Neural cell (in vitro differentiated cells): ENCODE results near the gene ELF1.
"Not testable (repeated sequence)": the region's sequence is repeated elsewhere in the genome, so short reads cannot be mapped to it uniquely, and the experiment has no call there.

ENCODE experiments used
- EP300 ChIP-seq: fragments of 450-650 bp; conservative IDR thresholded peaks from 2 replicates; pipeline ENCODE4 v1.6.1; 2014; ENCODE audit warnings: antibody characterized with exemption, mild to moderate bottlenecking, moderate library complexity; ENCODE audit not compliant: poor library complexity, severe bottlenecking
- EZH2 ChIP-seq: fragments of 200-600, 300-800 bp; shearing (Covaris generic), sonication (generic); IDR thresholded peaks from 2 replicates; pipeline ENCODE4 v1.6.1; 2014; ENCODE audit warnings: antibody characterized with exemption, low read length, borderline replicate concordance, mild to moderate bottlenecking; ENCODE audit not compliant: insufficient read depth, poor library complexity, severe bottlenecking
- POLR2AphosphoS5 ChIP-seq: IDR thresholded peaks from 2 replicates; pipeline ENCODE4 v1.6.1; 2012
- SMC3 ChIP-seq: fragments of 450-650 bp; conservative IDR thresholded peaks from 2 replicates; pipeline ENCODE4 v1.6.1; 2014; ENCODE audit warnings: antibody characterized with exemption, mild to moderate bottlenecking, moderate library complexity; ENCODE audit not compliant: poor library complexity
- TAF1 ChIP-seq: IDR thresholded peaks from 2 replicates; pipeline ENCODE4 v1.6.1; 2012; ENCODE audit warnings: low read depth
- TF ChIP-seq, protein P1 (sequence below): fragments of 450-650 bp; IDR thresholded peaks from 2 replicates; pipeline ENCODE4 v1.5.1; 2014; ENCODE audit warnings: antibody characterized with exemption, mild to moderate bottlenecking, moderate library complexity; ENCODE audit not compliant: poor library complexity, severe bottlenecking

DNA sequence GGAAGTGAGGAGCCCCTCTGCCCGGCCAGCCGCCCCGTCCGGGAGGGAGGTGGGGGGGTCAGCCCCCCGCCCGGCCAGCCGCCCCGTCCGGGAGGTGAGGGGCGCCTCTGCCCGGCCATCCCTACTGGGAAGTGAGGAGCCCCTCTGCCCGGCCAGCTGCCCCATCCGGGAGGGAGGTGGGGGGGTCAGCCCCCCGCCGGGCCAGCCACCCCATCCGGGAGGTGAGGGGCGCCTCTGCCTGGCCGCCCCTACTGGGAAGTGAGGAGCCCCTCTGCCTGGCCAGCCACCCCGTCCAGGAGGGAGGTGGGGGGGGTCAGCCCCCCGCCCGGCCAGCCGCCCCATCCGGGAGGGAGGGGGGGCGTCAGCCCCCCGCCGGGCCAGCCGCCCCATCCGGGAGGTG is 118.5 kb downstream of the ELF1 start:
- TF ChIP-seq, protein P1, sequence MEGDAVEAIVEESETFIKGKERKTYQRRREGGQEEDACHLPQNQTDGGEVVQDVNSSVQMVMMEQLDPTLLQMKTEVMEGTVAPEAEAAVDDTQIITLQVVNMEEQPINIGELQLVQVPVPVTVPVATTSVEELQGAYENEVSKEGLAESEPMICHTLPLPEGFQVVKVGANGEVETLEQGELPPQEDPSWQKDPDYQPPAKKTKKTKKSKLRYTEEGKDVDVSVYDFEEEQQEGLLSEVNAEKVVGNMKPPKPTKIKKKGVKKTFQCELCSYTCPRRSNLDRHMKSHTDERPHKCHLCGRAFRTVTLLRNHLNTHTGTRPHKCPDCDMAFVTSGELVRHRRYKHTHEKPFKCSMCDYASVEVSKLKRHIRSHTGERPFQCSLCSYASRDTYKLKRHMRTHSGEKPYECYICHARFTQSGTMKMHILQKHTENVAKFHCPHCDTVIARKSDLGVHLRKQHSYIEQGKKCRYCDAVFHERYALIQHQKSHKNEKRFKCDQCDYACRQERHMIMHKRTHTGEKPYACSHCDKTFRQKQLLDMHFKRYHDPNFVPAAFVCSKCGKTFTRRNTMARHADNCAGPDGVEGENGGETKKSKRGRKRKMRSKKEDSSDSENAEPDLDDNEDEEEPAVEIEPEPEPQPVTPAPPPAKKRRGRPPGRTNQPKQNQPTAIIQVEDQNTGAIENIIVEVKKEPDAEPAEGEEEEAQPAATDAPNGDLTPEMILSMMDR: not testable (repeated sequence)
- not testable (repeated sequence) for TF ChIP-seq SMC3, EP300, POLR2AphosphoS5, EZH2, TAF1
